H4 (cell line): ENCODE results near the gene TIMM17A. TPM values are rescaled to one million over a fixed set of nuclear protein-coding genes. Genes with fewer than 3 reads are reported as not detected.
"Not testable (repeated sequence)": the region's sequence is repeated elsewhere in the genome, so short reads cannot be mapped to it uniquely, and the experiment has no call there.

Source experiments
- DNase-seq: peaks from one replicate; pipeline ENCODE4 v3.0.0-alpha.2; 2015; ENCODE audit warnings: low spot score
- total RNA-seq: library from RNA; depleted of rRNA; stranded (reverse); fragments of >200 nt; shearing (Covaris generic); gene quantifications from 2 replicates; pipeline ENCODE4 v1.2.3, GENCODE V29; 2014

Gene TIMM17A
- total RNA-seq, 1 experiment from 2014 or later: 143 TPM

DNA sequence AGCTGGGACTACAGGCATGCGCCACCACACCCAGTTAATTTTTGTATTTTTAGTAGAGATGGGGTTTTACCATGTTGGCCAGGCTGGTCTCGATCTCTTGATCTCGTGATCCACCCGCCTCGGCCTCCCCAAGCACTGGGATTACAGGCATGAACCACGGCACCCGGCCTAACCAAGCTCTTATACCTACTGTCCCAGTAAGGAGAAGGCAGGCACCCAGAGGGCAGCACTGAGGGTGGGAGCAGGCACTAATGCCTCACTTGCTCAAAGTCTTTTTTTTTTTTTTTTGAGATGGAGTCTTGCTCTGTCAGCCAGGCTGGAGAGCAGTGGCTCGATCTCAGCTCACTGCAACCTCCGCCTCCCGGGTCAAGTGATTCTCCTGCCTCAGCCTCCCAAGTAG is 15.0 kb upstream of the TIMM17A start:
- not testable (repeated sequence) for DNase-seq

DNA sequence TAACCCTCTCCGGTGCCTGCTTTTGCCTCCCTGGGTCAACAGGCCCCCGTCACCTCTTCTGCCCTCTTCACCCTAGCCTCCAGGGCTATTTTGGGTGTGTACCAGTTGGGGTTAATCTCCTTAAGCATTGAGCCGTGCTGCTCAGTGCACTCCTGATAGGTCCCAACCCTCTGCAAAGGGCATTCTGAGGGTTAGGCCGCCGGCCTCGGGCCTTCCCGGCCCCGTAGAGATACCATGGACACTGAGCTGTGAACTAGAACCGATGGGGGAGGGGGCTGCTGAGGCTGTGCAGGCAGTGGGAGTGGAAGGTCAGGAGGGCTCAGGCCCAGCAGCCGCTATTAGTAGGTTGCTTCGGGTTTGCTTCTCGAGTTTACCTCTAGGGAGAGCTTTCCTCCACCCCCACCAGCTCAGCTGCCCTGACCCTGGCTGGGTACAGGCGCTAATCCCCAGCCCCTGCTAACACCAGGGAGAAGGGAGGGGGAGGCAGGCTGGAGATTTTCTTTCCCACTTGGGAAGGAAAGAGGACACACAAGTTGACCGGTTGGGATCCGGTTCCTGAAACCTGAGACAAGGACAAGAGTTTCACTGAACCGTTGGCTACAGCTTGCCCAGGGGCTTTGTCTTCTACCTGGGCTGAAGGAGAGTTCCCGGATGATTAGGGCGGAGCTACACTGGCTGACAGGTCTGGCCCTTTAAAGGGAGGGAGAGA is 13.7 kb upstream of the TIMM17A start:
- DNase-seq: no peak

DNA sequence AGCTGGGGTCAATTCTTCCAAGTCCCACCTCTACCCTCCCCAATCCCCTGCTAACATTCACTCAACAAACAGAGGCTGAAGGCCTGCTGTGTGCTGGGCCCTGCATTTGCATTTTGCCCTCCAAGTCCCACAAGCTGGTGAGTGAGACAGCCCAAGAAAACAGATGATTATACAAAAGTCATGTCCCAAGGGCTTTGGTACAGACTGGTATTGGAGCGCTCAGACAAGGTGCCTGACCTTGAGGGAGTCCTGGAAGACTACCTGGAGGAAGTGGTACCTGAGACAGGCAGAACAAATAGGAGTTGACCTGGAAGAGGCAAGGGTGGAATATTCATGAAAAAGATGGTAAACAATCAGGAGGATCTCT is 13.2 kb upstream of the TIMM17A start:
- no peak for DNase-seq

DNA sequence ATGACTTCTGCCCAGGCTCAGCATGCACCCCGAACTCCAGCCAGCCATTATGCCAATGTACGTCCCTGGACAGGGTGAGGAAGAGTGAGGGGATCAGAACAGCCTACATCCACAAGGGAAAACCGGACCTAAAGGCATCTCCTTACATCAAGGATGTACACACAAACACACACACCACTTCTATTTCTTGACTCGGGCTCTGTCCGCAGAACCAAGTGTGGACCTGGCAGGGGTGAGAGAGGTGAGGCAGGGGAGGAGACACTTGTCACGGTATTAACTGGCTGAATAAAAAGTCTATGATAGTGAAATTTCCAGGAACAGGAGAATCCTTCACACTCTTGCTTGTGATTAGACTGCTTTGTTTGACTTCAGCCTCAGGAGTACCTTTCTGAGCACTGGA is 11.3 kb upstream of the TIMM17A start:
- DNase-seq: no peak

DNA sequence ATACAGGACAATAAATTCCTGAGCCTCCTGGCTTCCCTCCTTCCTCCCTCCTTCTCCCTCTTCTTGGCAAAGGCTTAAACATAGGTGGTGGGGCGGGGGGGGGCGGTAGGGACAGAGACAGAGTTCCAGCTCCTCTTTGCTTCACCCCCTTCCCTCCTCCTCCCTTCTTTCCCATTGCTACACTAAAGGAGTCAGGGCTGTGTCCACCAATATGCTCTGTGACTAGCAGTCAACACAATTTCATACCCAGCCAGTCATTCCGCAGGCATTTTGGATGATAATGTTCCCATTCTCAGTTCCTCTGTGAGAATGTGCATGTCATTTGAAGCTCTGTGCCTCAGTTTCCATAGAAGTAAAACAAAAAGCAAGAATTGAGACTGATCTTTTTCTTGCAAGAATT is 10.7 kb upstream of the TIMM17A start:
- DNase-seq: no peak

DNA sequence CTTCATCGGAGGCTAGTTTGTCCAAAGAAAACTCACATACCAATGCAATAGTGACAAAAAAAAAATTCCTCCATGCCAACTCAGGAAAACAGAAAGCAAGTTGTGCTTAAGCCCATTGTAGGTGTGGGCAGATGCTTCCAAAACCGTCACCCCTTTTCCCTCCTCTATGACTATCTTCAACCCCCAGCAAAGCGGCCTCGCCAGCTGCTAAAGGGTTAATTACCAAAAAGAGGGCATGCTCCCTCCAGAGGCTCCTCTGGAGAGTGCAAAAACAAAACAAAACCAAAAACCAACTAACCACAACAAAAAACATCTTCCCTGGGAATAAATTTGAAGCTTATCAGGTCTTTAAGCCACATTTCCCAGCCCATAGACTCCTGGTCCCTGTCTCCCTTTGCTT is 10.1 kb upstream of the TIMM17A start:
- DNase-seq: no peak

DNA sequence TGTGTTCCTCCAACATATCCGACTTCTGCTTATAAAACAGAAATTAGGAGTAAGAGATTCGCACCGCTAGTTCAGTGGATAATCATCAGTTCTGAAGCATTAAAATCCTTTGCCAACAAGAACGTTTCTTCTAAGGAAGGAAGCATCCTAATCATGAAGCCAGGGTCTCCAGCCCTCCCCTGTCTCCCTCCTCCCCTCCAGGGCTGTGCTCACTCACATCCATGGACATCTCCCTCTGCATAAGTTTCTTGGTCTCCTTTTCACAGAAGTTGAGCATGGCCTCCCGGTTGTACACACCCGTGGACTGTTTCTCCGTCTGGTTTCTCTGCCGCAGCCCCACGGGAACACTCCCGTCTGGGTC is 9.5 kb upstream of the TIMM17A start:
- no peak for DNase-seq

DNA sequence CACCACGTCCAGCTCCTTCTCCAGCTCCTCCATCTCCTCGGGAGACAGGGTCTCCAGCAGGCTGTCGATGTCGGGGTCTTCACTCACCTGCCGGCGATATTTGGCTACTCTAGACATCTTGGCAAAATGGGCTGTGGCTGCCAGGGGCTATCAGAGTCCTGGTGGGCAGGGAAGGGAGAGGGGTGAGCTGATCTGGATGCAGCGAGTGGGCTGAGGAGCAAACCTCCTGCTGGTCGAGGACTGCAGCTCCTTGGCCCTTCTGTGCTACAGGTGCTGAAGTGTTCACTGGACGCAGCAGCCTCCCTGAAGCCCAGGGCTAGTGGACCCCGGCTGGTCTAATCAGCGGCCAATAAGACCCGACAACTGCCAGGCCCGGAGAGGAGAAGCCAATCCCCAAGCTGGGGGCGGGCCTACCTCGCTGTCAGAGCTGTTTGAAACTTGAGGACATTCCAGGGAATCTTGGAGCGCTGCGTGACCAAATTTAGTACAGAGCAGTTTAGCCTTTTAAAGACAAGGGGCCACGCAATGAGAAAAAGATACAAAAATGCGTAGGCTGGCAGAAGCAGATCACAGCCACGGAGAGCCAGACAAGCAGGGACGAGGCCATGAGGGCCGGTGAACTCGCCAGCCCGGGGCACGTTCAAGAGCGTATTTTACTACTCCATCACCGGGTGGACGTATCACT is 8.9 kb upstream of the TIMM17A start, which contains the start of gene LMOD1:
LMOD1 (minus strand) TSS at position 325 of the 685 bp plus-strand sequence; CDS start at position 117, 208 bp downstream.
- peak; percentile 18 for DNase-seq

DNA sequence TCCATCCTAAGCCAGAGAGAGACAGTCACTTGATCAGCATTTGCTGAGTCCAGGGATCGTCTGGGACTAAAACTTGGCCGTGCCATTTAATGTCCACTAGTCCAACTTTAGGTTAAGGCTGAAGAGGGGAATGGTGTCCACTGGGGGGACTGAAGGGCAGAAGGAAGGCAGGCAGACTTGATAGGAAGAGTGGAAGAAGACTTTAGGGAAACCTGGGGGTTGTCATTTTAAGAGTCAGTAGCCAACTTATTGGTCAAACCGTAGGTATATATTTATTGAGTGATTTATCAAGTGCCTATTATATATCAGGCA is 7.7 kb upstream of the TIMM17A start:
- no peak for DNase-seq

DNA sequence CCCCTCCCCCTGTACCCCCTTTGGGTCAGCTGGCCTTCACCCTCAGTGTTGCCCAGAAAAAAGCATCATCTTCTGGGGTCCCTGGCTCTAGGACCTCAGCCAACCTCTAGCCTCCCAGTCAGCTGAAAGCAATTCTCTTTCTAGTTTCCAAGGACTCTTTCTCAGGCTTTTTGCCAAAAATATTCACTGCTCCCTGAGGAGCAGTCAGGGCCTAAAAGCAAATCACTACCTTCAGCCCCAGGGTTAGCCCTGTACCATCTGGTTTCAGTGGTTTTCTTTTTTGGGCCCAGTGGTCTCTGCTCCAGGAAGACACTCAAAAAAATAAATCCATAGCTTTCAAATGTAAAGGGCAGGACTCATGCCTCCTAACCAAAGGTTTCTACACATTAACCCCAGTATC is 5.8 kb upstream of the TIMM17A start:
- no peak for DNase-seq

DNA sequence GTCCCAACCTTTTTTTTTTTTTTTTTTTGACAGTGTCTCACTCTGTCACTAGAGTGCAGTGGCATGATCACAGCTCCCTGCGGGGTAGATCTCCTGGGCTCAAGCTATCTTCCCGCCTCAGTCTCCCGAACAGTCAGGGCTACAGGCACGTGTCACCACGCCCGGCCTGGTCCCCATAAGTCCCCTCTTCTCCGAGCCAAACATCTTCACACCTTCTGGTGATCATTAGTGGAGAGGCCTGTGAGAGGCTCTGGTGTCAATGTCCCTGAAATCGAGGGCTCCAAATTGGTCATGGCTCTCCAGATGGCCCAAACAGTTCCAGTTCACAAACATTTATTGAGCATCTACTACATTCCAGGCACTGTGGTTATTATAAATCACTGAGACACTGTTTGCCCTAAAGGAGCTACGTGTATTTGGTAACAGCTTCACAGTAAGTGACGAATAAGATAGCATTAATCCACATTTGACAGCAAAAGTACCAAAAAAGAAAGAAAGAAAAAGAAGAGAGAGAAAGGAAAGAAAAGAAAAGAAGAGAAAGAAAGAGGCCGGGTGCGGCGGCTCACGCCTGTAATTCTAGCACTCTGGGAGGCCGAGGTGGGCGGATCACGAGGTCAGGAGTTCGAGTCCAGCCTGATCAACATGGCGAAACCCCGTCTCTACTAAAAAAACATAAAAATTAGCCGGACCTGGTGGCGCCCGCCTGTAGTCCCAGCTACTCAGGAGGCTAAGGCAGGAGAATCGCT is 867 bp upstream of the TIMM17A start:
- no peak for DNase-seq

DNA sequence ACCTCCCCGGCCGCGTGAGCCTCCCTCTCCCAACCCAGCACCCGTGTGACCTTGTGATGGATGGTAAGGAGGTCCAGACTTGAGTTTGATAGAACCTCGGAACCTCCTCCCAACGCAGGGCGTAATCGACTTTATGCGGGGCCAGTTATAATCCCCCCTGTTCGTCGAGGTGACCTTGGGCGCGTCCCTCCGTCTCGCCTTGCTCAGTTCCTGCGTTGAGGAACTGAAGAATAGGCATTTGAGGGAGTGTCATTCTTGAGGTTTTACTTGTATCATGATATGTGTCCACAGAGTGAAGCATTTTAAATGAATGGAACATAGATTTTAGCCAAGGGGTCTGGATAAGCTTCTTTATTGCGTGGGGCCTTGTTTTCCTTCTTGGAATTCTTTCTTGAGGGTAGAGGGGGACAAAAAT is 433 bp downstream of the TIMM17A start:
- no peak for DNase-seq

DNA sequence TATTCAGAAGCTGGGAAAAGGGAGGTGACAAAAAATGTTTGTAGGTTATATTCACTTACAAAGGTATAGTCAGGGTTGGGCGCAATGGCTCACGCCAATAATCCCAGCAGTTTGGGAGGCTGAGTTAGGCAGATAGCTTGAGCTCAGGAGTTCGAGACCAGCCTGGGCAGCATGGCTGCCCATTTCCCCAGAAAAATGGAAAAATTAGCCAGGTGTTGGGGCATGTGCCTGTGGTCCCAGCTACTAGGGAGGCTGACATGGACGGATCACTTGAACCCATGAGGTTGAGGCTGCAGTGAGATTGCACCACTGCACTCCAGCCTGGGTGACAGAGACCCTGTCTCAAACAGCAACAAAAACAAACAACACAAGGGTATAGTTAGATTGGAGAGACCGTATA is 3.0 kb downstream of the TIMM17A start:
- no peak for DNase-seq

DNA sequence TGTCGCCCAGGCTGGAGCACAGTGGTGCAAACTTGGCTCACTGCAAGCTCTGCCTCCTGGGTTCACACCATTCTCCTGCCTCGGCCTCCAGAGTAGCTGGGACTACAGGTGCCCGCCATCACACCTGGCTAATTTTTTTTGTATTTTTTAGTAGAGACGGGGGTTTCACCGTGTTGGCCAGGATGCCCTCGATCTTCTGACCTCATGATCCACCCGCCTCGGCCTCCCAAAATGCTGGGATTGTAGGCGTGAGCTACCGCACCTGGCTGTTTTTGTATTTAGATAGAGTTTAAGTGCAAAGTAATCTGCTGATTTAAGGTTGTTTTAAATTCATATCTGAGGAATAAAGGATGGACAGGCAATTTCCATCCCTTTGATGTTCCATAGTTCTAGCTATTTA is 7.1 kb downstream of the TIMM17A start:
- not testable (repeated sequence) for DNase-seq

DNA sequence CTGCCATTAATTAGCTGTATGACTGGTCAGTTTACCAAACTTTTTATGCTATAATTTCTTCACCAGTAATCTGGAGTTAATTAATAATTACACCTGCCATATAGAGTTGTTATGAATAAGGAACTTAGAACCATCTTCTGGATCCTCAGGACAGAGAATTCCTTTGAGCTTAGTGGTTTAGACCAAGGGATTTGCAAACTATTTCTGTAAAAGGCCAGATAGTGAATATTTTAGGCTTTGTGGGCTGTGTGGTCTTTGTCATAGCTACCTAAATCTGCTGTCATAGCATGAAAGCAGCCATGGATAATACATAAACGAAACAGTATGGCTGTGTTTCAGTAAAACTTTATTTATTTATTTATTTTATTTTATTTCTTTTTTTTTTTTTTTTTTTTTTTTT is 9.0 kb downstream of the TIMM17A start:
- DNase-seq: no peak

DNA sequence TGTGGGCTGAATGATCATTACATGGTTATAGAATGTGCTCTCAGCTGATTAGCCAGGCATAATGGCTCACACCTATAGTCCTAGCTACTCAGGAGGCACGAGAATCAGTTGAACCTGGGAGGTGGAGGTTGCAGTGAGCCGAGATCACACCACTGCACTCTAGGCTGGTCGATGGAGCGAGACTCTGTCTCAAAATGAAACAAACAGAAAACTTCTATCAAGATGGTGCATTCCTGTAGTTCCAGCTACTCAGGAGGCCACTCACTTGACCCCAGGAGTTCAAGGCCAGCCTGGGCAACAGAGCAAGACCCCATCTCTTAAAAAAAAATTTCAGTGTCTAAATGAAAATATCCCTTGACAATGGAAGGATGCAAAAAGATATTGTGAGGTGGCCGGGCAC is 10.9 kb downstream of the TIMM17A start:
- no peak for DNase-seq

DNA sequence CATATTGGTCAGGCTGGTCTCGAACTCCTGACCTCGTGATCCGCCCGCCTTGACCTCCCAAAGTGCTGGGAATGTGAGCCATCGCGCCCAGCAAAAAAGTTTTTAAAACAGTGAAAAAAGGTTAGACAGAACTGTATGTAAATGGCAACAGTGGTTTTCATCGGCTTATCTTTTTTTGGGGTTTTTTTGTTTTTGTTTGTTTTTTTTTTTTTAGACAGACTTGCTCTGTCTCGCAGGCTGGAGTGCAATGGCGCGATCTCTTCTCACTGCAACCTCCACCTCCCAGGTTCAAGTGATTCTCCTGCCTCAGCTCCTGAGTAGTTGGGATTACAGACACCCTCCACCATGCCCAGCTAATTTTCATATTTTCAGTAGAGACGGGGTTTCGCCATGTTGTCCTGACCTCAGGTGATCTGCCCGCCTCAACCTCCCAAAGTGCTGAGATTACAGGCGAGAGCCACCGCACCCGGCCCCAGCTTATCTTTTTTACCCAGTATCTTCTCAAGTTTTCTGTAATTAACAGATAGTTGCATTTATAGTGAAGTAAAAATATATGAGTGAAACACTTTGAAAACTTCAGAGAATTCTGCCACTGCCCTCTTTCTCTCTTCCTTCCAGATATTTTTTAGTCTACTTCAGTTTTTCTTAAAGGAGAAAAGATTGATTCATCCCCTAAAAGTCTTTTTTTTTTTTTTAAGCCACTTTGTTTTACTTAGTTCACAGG is 13.1 kb downstream of the TIMM17A start:
- DNase-seq: no peak

DNA sequence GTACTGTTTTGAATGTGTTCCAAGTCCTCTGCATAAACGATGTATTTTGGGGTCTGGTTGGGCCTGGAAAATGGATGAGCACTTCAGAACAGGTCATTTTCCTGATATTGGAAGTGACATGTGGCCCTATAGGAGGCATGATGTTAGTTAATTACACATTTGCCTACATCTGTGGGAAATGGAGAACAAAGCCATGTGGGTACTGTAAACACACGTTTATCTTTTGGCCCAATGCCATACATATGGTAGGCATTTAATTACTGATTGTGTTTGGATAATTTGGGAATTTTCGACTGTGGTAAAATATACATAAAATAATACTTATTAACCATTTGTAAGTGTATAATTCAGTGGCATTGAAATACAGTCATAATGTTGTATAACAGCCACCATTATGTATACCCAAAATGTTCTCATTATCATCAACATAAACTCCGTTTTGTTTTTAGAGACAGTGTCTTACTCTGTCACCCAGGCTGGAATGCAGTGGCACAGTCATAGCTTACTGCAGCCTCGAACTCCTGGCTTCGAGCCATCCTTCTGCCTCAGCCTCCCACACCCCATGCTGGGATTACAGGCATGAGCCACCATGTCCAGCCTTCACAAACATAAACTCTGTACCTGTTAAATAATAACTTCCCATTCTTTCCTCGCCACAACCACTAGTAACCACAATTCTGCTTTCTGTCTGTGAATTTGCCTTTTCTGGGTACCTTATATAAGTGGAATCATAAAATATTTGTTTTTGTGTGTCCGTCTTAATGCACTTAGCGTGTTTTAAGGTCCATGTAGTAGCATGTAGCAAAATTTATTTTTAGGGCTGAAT is 15.2 kb downstream of the TIMM17A start:
- DNase-seq: peak; percentile 27

DNA sequence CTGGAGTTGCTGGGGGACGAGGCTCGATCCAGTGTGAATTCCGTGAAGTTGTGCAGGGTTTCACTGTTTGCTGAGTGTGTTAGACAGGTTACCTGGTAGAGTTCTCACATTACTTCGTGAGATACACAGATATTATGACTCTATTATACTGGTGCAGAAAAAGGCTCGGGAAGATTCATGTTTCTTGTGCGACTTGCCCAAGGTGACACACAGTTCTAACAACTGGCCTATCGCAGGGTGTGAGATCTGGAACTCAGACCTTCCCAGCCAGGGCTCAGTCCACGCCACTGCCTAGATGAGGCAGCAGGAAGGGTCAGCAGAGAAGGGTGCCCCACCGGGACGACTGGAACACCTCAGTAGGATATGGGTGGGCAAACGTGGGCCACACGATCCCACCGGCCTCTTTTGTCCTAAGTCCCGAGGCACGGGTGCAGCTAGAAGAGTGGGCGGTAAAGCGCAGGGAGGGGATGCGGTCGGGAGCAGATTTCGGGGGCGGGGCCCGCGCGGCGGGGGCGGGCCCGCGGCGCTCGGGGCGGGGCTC is 26.8 kb downstream of the TIMM17A start:
- DNase-seq: no peak

DNA sequence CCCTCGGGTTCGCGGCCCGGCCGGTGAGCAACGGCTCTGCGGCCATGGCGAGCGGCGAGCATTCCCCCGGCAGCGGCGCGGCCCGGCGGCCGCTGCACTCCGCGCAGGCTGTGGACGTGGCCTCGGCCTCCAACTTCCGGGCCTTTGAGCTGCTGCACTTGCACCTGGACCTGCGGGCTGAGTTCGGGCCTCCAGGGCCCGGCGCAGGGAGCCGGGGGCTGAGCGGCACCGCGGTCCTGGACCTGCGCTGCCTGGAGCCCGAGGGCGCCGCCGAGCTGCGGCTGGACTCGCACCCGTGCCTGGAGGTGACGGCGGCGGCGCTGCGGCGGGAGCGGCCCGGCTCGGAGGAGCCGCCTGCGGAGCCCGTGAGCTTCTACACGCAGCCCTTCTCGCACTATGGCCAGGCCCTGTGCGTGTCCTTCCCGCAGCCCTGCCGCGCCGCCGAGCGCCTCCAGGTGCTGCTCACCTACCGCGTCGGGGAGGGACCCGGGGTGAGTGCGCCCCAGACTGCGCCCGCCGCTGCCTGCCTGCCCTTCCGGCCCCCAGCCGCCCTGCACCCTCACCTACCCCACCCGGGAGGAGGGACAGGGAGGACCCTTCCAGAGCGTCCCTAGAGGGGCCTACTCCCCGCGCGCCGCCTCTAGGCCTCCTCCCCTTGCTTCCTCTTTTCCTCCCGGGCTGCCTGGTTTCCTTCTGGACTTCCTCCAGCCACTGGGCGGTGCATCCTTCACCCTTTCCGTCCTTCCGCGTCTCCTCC is 27.5 kb downstream of the TIMM17A start, which contains the start of gene RNPEP:
RNPEP (plus strand) TSS at position 26 of the 757 bp plus-strand sequence; CDS start at position 45, 19 bp downstream.
- DNase-seq: peak; percentile 67
